ENCODE data around the gene DGKB.

- TF ChIP-seq CTCF (optimal IDR thresholded peaks at IDR 0.05 in 1 of 3, IDR thresholded peaks at IDR 0.05 in 1 of 3, conservative IDR thresholded peaks at IDR 0.05 in 1 of 3; ENCODE audit: extremely low read depth in 1 of 3, insufficient read depth in 2 of 3, low read length in 3 of 3) (no peak), EZH2 (IDR thresholded peaks at IDR 0.05; ENCODE audit: low read length) (no peak)
Observed at GRCh38 chr7:14095233-14095950, 807.2 kb downstream of the DGKB start.

Data from keratinocyte (primary cell).